ENCODE data around the gene HLF. TPM values are rescaled to one million over a fixed set of nuclear protein-coding genes. Genes with fewer than 3 reads are reported as not detected.

HLF gene
- total RNA-seq, 2 donors from 2014 or later: 23.9 to 44.3 TPM

GRCh38 chr17:55294042-55294751 lies 29.4 kb downstream of the HLF start:
- Mint-ChIP-seq H3K4me3 (no peak overlapping the region), H3K27ac (no peak overlapping the region), H3K9me3 (no peaks in the 10 kb centered on the region), H3K36me3 (ENCODE audit: insufficient read depth in 2 of 2) (no peaks in the 10 kb centered on the region), H3K27me3 (ENCODE audit: low read depth) (peaks cover 27% of the 10 kb centered on the region), H3K4me1 (ENCODE audit: low read depth) (no peaks in the 10 kb centered on the region)
- DNase-seq: no peak
- no peak for ATAC-seq (replicated peaks in 1 of 2)

GRCh38 chr17:55295411-55296170 lies 30.8 kb downstream of the HLF start:
- Mint-ChIP-seq H3K9me3 (no peaks in the 10 kb centered on the region), H3K36me3 (ENCODE audit: insufficient read depth in 2 of 2) (no peaks in the 10 kb centered on the region), H3K4me1 (ENCODE audit: low read depth) (no peaks in the 10 kb centered on the region), H3K27ac (no peak overlapping the region), H3K27me3 (ENCODE audit: low read depth) (peaks cover 34% of the 10 kb centered on the region), H3K4me3 (no peak overlapping the region)
- peak; percentile 72 for ATAC-seq (replicated peaks in 1 of 2)
- peak; percentile 53 to 68 for DNase-seq

GRCh38 chr17:55296171-55296695 lies 31.5 kb downstream of the HLF start:
- Mint-ChIP-seq H3K4me3 (no peak overlapping the region), H3K27ac (no peak overlapping the region), H3K4me1 (ENCODE audit: low read depth) (no peaks in the 10 kb centered on the region), H3K36me3 (ENCODE audit: insufficient read depth in 2 of 2) (no peaks in the 10 kb centered on the region), H3K9me3 (no peaks in the 10 kb centered on the region), H3K27me3 (ENCODE audit: low read depth) (peaks cover 34% of the 10 kb centered on the region)
- no peak for ATAC-seq (replicated peaks in 1 of 2)
- DNase-seq: no peak

- H3K4me1 Mint-ChIP-seq (ENCODE audit: low read depth): no peaks in the 10 kb centered on the region
- ATAC-seq (replicated peaks in 1 of 2): no peak
Observed at GRCh38 chr17:55296699-55297098, 31.9 kb downstream of the HLF start.

GRCh38 chr17:55298111-55298730 lies 33.5 kb downstream of the HLF start:
- H3K27ac Mint-ChIP-seq: no peak overlapping the region
- no peaks in the 10 kb centered on the region for H3K36me3 Mint-ChIP-seq (ENCODE audit: insufficient read depth in 2 of 2)
- no peak overlapping the region for H3K4me3 Mint-ChIP-seq
- H3K4me1 Mint-ChIP-seq (ENCODE audit: low read depth): peaks cover under 1% of the 10 kb centered on the region
- H3K27me3 Mint-ChIP-seq (ENCODE audit: low read depth): peaks cover 27% of the 10 kb centered on the region
- no peaks in the 10 kb centered on the region for H3K9me3 Mint-ChIP-seq
- DNase-seq (no peak), ATAC-seq (replicated peaks in 1 of 2) (no peak)

More at GRCh38 chr17:55296699-55297098, 31.9 kb downstream of the HLF start:
- Mint-ChIP-seq H3K27ac (no peak overlapping the region), H3K27me3 (ENCODE audit: low read depth) (peaks cover 34% of the 10 kb centered on the region), H3K4me3 (no peak overlapping the region), H3K9me3 (no peaks in the 10 kb centered on the region), H3K36me3 (ENCODE audit: insufficient read depth in 2 of 2) (no peaks in the 10 kb centered on the region)
- DNase-seq: no peak

GRCh38 chr17:55299162-55299838 lies 34.5 kb downstream of the HLF start:
- Mint-ChIP-seq H3K27ac (no peak overlapping the region), H3K36me3 (ENCODE audit: insufficient read depth in 2 of 2) (no peaks in the 10 kb centered on the region), H3K4me3 (no peak overlapping the region), H3K4me1 (ENCODE audit: low read depth) (peaks cover 11% of the 10 kb centered on the region), H3K27me3 (ENCODE audit: low read depth) (peaks cover 20% of the 10 kb centered on the region), H3K9me3 (no peaks in the 10 kb centered on the region)
- ATAC-seq (replicated peaks in 1 of 2): no peak
- no peak for DNase-seq

GRCh38 chr17:55299890-55300289 lies 35.1 kb downstream of the HLF start:
- DNase-seq (no peak), ATAC-seq (replicated peaks in 1 of 2) (no peak)

DNA sequence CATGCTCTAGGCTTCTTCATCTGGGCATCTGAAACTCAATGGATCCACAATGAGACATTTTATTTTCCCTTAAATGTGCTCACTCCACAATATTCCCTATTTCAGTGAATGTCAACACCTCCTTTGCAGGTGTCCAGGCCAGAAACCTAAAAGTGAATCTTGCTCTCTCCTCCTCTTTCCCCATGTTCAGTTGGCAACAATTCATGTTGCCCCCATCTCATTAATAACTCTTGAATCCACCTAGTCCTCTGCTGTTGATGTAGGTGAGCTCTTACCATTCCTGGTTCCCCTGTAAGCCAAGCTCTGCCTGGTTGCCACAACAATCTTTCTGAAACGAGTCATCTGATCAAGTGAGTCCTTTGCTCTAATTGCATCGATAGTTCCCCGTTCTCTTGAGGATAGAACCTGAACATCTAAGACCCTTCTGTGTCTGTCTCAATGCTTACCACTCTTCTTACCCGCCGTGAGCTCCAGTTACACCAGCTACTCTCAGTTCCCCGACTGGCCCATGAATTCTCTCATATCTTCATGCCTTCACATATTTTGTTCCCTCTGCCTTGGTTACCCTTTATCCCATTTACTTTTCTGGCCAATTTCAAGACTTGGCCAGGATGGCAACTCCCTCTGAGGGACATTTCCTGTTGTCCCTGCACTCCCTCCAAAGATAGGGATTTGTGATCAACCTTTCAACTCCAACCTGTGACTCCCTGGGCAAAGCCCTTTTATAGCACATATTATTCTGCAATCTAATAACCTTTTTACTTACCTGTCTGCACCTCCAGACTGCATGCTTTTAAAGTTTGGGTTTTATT lies 35.9 kb downstream of the HLF start:
- DNase-seq (no peak), ATAC-seq (replicated peaks in 1 of 2) (no peak)
- no peak overlapping the region for H3K4me3 Mint-ChIP-seq
- no peak overlapping the region for H3K27ac Mint-ChIP-seq
- H3K27me3 Mint-ChIP-seq (ENCODE audit: low read depth): peaks cover 12% of the 10 kb centered on the region
- no peaks in the 10 kb centered on the region for H3K9me3 Mint-ChIP-seq
- H3K36me3 Mint-ChIP-seq (ENCODE audit: insufficient read depth in 2 of 2): no peaks in the 10 kb centered on the region
- H3K4me1 Mint-ChIP-seq (ENCODE audit: low read depth): peaks cover 16% of the 10 kb centered on the region

More at GRCh38 chr17:55299890-55300289, 35.1 kb downstream of the HLF start:
- H3K27me3 Mint-ChIP-seq (ENCODE audit: low read depth): peaks cover 17% of the 10 kb centered on the region
- H3K9me3 Mint-ChIP-seq: no peaks in the 10 kb centered on the region
- H3K36me3 Mint-ChIP-seq (ENCODE audit: insufficient read depth in 2 of 2): no peaks in the 10 kb centered on the region
- H3K4me3 Mint-ChIP-seq: no peak overlapping the region
- H3K4me1 Mint-ChIP-seq (ENCODE audit: low read depth): peaks cover 16% of the 10 kb centered on the region
- no peak overlapping the region for H3K27ac Mint-ChIP-seq

DNA sequence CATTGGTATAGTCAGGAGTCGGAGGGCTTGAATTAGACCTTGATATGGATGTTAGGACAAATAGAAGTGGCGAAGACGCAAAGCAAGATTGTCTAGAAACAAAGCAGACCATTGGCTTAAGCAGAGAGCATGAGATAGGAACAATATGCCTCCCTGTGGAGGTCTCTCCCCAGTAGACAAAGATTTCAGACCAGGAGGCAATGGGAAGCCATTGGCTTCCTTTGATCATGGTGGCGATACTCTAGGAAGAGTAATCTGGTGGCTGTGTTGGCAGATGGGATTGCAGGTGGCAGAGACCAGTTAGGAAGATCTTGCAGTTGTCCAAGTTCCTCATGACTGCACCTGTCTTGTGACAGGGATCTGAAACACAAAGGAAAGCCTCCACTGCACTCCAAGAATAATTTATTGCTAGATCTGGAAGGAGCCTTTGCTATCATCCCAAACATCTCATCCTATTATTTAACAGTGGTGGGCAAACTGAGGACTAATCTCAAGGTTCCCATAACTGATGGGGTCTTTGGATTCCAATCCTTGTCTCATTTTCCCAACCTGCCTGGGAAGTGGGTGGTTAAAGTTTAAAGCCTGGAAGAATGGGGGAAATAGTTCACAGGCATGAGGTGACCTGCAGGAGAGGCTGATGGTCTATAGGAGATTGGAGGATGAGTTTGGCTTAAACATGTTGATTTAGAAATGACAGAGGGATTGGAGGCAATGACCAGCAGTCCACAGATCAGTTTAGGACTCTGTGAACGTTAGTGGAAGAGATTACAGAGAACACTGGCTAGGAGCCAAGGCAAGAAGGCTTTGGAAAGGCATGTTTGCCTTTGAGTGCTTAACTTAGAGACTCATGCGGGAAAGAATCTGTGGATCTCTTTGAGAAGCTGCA lies 37.0 kb downstream of the HLF start:
- Mint-ChIP-seq H3K27ac (no peak overlapping the region), H3K4me1 (ENCODE audit: low read depth) (peaks cover 16% of the 10 kb centered on the region), H3K27me3 (ENCODE audit: low read depth) (peaks cover 12% of the 10 kb centered on the region), H3K4me3 (no peak overlapping the region), H3K9me3 (no peaks in the 10 kb centered on the region), H3K36me3 (ENCODE audit: insufficient read depth in 2 of 2) (no peaks in the 10 kb centered on the region)
- DNase-seq (no peak), ATAC-seq (replicated peaks in 1 of 2) (no peak)

DNA sequence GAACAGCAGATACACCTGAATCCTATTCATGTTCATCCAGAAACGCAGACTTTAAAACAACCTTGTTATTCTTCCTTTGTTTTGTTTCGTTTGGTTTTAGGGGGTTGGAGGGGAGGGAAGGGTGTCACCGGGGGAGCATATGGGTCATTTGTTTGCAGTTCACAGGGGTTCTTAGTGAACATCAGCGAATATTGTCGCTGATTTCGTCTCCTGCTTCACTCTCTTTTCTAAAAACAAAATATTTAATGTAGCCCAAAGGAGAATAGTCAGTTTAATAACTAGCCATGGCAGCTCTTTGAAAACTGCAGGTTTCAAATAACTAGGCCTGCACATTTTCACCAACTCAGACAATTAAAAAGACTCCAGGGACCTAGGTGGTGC lies 37.6 kb downstream of the HLF start:
- no peaks in the 10 kb centered on the region for H3K36me3 Mint-ChIP-seq (ENCODE audit: insufficient read depth in 2 of 2)

GRCh38 chr17:55303008-55303493 lies 38.3 kb downstream of the HLF start:
- Mint-ChIP-seq H3K27ac (no peak overlapping the region), H3K27me3 (ENCODE audit: low read depth) (peaks cover 19% of the 10 kb centered on the region), H3K4me1 (ENCODE audit: low read depth) (peaks cover 16% of the 10 kb centered on the region), H3K4me3 (no peak overlapping the region), H3K36me3 (ENCODE audit: insufficient read depth in 2 of 2) (no peaks in the 10 kb centered on the region), H3K9me3 (no peaks in the 10 kb centered on the region)
- DNase-seq (no peak), ATAC-seq (replicated peaks in 1 of 2) (no peak)

More for the DNA sequence above, 37.6 kb downstream of the HLF start:
- Mint-ChIP-seq H3K4me1 (ENCODE audit: low read depth) (peaks cover 16% of the 10 kb centered on the region), H3K9me3 (no peaks in the 10 kb centered on the region), H3K4me3 (no peak overlapping the region), H3K27me3 (ENCODE audit: low read depth) (peaks cover 12% of the 10 kb centered on the region), H3K27ac (no peak overlapping the region)
- no peak for DNase-seq
- ATAC-seq (replicated peaks in 1 of 2): no peak

All from activated T-cell treated with anti-CD3 and anti-CD28 coated beads, Interleukin-2, amount 50 U/mL, for 72 hours (primary cell).